Hepatocyte (in vitro differentiated cells): ENCODE results near the gene HSD17B3.

Experiments used
- CTCF ChIP-seq: fragments of 200-600 bp; sonication (generic); IDR thresholded peaks from 2 replicates; pipeline ENCODE4 v1.5.1; 2016; ENCODE audit warnings: antibody characterized with exemption, mild to moderate bottlenecking; ENCODE audit not compliant: poor library complexity
- EZH2phosphoT487 ChIP-seq: fragments of 200-600 bp; sonication (generic); IDR thresholded peaks from one replicate; pipeline ENCODE4 v1.6.1; 2018; ENCODE audit warnings: antibody characterized with exemption, mild to moderate bottlenecking, low read depth, moderate library complexity; ENCODE audit not compliant: unreplicated experiment, severe bottlenecking

- TF ChIP-seq CTCF, result peak; percentile 93
- no peak for TF ChIP-seq EZH2phosphoT487
Observed at GRCh38 chr9:96317335-96317980, 15.5 kb upstream of the HSD17B3 start.
